AG08395 (cell line): ENCODE results near the gene PTH.

Source experiments
- DNase-seq: peaks from one replicate; pipeline ENCODE4 v3.0.0; 2012; ENCODE audit warnings: mixed read lengths, low spot score

Gene PTH

GRCh38 chr11:13448876-13449275, 46.9 kb downstream of the PTH start:
- DNase-seq: peak; percentile 11

DNA sequence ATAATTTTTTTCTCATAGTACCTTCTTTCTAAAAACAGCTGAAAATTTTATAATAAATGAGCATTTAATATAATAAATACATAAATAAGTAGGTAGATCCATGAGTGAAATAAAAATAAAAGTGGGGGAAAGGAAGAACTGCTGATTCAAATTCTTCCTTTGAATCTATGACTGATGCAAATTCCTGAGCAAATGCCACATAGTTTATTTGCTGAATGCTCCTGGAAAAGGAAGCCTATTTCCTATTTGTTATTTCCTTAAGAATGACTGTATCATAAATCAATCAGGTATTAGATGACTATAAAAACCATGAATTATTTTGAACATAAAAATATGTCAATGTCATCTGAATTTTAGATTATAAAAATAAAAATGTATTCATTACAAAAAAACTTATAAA, 49.4 kb downstream of the PTH start:
- DNase-seq: peak; percentile 60

- DNase-seq: no peak
Measured at GRCh38 chr11:13445588-13445987, 50.2 kb downstream of the PTH start.
